ENCODE results near the gene CR2. TPM values are rescaled to one million over a fixed set of nuclear protein-coding genes. Genes with fewer than 3 reads are reported as not detected.
"Not testable (repeated sequence)": the region's sequence is repeated elsewhere in the genome, so short reads cannot be mapped to it uniquely, and the experiment has no call there.

The CR2 gene
- total RNA-seq, 2 donors from 2014 or later = not detected

DNA sequence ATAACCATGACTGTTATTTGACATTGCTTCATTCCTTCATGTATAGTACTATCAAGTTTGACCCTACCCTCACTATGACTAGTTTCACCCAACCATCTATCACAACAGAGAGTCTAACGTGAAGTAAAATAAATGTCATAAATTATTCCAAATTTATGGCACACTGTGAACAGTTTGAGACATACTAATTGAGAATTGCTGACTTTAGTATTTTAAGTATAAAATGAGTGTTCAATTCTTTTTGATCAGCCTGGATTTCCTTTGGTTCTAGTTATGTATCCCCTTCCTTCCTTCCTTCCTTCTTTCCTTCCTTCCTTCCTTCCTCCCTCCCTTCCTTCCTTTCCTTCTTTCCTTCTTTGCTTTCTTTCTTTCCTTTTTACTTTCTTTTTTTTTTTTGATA is 56.3 kb downstream of the CR2 start:
- DNase-seq (ENCODE audit: low spot score) = no peak
- Histone ChIP-seq H3K4me3 (no peak overlapping the region), H3K4me1 (no peaks in the 10 kb centered on the region), H3K9me3 (no peaks in the 10 kb centered on the region), H3K27me3 (no peaks in the 10 kb centered on the region), H3K27ac (no peak overlapping the region), H3K36me3 (no peaks in the 10 kb centered on the region)
- TF ChIP-seq, protein P1, sequence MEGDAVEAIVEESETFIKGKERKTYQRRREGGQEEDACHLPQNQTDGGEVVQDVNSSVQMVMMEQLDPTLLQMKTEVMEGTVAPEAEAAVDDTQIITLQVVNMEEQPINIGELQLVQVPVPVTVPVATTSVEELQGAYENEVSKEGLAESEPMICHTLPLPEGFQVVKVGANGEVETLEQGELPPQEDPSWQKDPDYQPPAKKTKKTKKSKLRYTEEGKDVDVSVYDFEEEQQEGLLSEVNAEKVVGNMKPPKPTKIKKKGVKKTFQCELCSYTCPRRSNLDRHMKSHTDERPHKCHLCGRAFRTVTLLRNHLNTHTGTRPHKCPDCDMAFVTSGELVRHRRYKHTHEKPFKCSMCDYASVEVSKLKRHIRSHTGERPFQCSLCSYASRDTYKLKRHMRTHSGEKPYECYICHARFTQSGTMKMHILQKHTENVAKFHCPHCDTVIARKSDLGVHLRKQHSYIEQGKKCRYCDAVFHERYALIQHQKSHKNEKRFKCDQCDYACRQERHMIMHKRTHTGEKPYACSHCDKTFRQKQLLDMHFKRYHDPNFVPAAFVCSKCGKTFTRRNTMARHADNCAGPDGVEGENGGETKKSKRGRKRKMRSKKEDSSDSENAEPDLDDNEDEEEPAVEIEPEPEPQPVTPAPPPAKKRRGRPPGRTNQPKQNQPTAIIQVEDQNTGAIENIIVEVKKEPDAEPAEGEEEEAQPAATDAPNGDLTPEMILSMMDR (IDR thresholded peaks at IDR 0.05) = no peak

DNA sequence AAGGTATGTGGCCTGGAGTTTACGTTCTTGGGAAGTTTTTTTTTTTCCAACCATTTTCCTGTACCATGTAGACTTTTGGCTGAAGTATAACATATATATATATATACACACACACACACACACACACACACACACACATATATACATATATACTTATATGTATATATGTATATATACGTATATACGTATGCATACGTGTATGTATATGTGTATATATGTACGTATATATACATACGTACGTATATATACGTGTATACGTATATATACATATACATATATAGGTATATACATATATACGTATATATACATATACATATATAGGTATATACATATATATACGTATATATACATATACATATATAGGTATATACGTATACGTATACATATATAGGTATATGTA is 60.8 kb downstream of the CR2 start:
- H3K4me1 ChIP-seq = no peaks in the 10 kb centered on the region
- TF ChIP-seq, protein P1 (IDR thresholded peaks at IDR 0.05) = no peak
- no peak overlapping the region for H3K4me3 ChIP-seq
- H3K27ac ChIP-seq = no peak overlapping the region
- no peaks in the 10 kb centered on the region for H3K36me3 ChIP-seq
- H3K27me3 ChIP-seq = no peaks in the 10 kb centered on the region
- DNase-seq (ENCODE audit: low spot score) = no peak
- H3K9me3 ChIP-seq = no peaks in the 10 kb centered on the region

- no peaks in the 10 kb centered on the region for H3K4me1 ChIP-seq
- no peak overlapping the region for H3K4me3 ChIP-seq
- TF ChIP-seq, protein P1 (IDR thresholded peaks at IDR 0.05) = no peak
- H3K27ac ChIP-seq = no peak overlapping the region
- H3K9me3 ChIP-seq = no peaks in the 10 kb centered on the region
- no peaks in the 10 kb centered on the region for H3K27me3 ChIP-seq
- DNase-seq (ENCODE audit: low spot score) = no peak
- no peaks in the 10 kb centered on the region for H3K36me3 ChIP-seq
Observed at GRCh38 chr1:207516729-207517128, 62.6 kb downstream of the CR2 start.

DNA sequence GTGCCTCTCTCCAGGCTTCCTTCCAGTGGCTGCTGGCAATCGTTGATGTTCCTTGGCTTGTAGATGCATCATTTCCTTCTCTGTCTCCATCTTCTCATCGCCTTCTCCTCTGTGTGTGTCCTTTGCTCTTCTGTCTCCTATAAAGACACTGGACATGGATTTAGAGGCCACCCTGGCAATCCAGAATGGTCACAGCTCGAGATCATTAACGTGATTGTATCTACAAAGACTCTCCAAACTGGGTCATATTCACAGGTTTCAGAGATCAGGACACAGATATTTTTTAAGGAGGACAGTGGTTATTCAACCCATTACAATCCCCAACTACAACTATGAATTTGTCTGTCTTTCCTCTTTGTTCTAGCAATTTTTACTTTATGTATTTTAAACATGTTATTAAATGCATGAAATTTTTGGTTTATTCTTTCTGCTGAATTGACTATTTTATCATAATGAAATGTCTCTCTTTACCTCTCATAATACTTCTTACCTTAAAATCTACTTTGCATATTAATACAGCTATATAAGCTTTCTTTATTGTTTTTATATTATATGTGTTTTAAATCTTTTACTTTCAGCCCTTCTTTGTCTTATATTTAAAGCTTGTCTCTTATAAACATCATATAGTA is 64.6 kb downstream of the CR2 start:
- Histone ChIP-seq H3K36me3 (no peaks in the 10 kb centered on the region), H3K27ac (no peak overlapping the region), H3K27me3 (no peaks in the 10 kb centered on the region), H3K4me1 (no peaks in the 10 kb centered on the region), H3K9me3 (no peaks in the 10 kb centered on the region), H3K4me3 (no peak overlapping the region)
- no peak for DNase-seq (ENCODE audit: low spot score)
- TF ChIP-seq, protein P1 (IDR thresholded peaks at IDR 0.05) = no peak

DNA sequence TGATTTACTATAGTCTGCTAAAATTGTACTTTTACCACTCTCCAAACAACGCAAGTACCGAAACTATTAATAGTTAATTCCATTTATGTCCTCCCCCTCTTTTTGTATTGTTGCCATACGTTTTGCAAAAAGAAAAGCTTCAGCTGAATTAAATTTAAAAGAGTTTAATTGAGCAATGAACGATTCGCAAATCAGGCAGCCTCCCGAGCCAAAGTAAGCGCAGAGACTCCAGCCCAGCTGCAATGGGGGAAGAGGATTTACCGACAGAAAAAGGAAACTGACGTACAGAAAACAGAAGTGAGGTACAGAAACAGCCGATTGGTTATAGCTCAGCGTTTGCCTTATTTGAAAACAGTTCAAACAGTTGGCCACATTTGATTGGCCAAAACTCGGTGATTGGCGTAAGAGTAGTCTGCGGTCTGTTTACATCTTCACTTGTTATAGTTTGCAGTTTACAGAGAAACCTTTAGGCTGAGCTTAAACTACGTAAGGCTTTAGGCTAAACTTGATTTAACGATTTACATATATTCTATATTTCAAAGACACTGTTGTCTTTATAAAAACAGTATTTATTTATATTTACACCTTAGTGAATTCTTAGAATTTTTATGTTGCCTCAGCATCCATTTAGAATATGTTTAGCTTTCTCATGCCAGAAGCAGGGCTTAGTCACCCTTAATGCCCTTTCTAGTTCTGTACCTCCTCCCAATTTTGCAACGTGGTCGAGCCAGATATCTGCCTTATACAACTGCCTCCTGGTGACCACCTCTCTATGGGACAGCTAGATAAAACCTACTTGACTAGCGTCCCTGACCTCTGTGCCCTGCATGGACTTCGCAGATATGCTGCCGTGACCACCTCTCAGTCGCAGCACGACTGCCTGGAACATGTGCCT is 65.6 kb downstream of the CR2 start:
- Histone ChIP-seq H3K36me3 (no peaks in the 10 kb centered on the region), H3K9me3 (no peaks in the 10 kb centered on the region)
- TF ChIP-seq, protein P1 (IDR thresholded peaks at IDR 0.05) = no peak

DNA sequence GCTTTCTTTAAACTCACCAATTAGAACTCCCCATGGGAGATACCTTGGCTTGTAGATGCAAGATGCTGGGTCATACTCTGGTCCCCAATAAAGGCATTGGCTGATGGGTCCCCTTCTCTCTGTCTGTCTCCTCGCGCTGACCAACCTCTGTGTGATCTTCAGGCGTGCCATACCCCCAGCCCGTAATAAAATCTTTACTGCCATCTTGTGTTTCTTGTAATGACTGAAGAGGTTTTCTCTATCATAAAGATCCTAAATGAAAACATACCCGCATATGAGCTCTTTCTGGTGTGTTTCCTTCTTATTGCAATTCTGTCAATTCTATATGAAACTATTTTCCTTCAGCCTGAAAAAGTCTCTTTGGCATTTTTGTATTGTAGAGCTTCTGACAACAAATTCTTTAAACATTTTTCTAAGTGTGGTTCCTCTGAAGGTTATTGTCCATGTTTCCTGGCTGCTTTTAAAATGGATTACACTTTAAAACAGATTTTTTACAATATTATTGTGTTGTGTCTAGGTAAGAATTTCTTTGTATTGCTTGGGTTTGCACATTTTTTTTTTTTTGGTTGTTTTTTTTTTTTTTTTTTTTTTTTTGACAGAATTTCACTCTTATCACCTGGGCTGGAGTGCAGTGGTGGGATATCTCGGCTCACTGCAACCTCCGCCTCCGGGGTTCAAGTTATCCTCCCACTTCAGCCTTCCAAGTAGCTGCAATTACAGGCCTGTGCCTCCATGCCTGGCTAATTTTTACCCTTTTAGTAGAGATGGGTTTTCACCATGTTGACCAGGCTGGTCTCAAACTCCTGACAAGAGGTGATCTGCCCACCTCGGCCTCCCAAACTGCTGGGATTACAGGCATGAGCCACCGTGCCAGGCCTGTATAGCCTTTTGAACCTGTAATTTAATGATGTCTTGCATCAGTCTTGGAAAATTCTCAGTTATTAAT is 66.5 kb downstream of the CR2 start:
- not testable (repeated sequence) for H3K9me3 ChIP-seq; H3K27me3 ChIP-seq; H3K4me3 ChIP-seq; H3K27ac ChIP-seq; DNase-seq (ENCODE audit: low spot score); H3K36me3 ChIP-seq; H3K4me1 ChIP-seq

More for the DNA sequence above, 65.6 kb downstream of the CR2 start:
- H3K27me3 ChIP-seq = no peaks in the 10 kb centered on the region
- no peak overlapping the region for H3K4me3 ChIP-seq
- no peaks in the 10 kb centered on the region for H3K4me1 ChIP-seq
- H3K27ac ChIP-seq = no peak overlapping the region
- DNase-seq (ENCODE audit: low spot score) = no peak

GRCh38 chr1:207525239-207525638 is 71.1 kb downstream of the CR2 start:
- not testable (repeated sequence) for H3K27ac ChIP-seq; H3K4me1 ChIP-seq; H3K27me3 ChIP-seq; DNase-seq (ENCODE audit: low spot score); H3K36me3 ChIP-seq; H3K9me3 ChIP-seq; H3K4me3 ChIP-seq

- H3K27me3 ChIP-seq; H3K4me1 ChIP-seq; H3K9me3 ChIP-seq; H3K4me3 ChIP-seq; H3K36me3 ChIP-seq; H3K27ac ChIP-seq; DNase-seq (ENCODE audit: low spot score): not testable (repeated sequence)
Observed at GRCh38 chr1:207528401-207528800, 74.3 kb downstream of the CR2 start.

Measured in right atrium auricular region (tissue), 2 donors.